Measurements from ENCODE around the gene IGF2BP2. TPM values are rescaled to one million over a fixed set of nuclear protein-coding genes. Genes with fewer than 3 reads are reported as not detected.

IGF2BP2 gene
- total RNA-seq, 1 experiment from 2014 or later: 0.67 TPM

GRCh38 chr3:185605566-185605965 lies 219.3 kb downstream of the IGF2BP2 start:
- Histone ChIP-seq H2AFZ (ENCODE audit: low read length) (no peak overlapping the region), H3K79me2 (ENCODE audit: low read length) (peaks cover 16% of the 10 kb centered on the region), H3K9me3 (ENCODE audit: low read length) (no peaks in the 10 kb centered on the region), H4K20me1 (ENCODE audit: insufficient read depth, low read depth, low read length) (no peaks in the 10 kb centered on the region), H3K4me3 (ENCODE audit: low read length) (no peak overlapping the region), H3K36me3 (ENCODE audit: insufficient read depth, low read length) (peaks cover 55% of the 10 kb centered on the region), H3K9ac (ENCODE audit: low read length) (no peak overlapping the region), H3K27ac (ENCODE audit: low read length) (no peak overlapping the region), H3K4me2 (ENCODE audit: low read depth, low read length, poor library complexity, severe bottlenecking) (no peak overlapping the region), H3K4me1 (ENCODE audit: low read length) (no peaks in the 10 kb centered on the region), H3K27me3 (ENCODE audit: low read length) (no peaks in the 10 kb centered on the region), H3K9me2 (replicated peaks; ENCODE audit: insufficient read depth, low read length) (no peaks in the 10 kb centered on the region)
- no peak for DNase-seq

- Histone ChIP-seq H4K20me1 (ENCODE audit: insufficient read depth, low read depth, low read length) (no peaks in the 10 kb centered on the region), H3K79me2 (ENCODE audit: low read length) (peaks cover 65% of the 10 kb centered on the region), H3K9me2 (replicated peaks; ENCODE audit: insufficient read depth, low read length) (no peaks in the 10 kb centered on the region), H3K27ac (ENCODE audit: low read length) (peak overlapping the region; percentile 82), H3K36me3 (ENCODE audit: insufficient read depth, low read length) (peaks cover 25% of the 10 kb centered on the region; the same call in 1 of the 2 replicates), H3K4me3 (ENCODE audit: low read length) (peak overlapping the region; percentile 9; the same call in 1 of the 2 replicates), H3K4me1 (ENCODE audit: low read length) (peaks cover 15% of the 10 kb centered on the region), H3K9me3 (ENCODE audit: low read length) (no peaks in the 10 kb centered on the region), H3K4me2 (ENCODE audit: low read depth, low read length, poor library complexity, severe bottlenecking) (peak overlapping the region; percentile 58), H2AFZ (ENCODE audit: low read length) (no peak overlapping the region), H3K9ac (ENCODE audit: low read length) (peak overlapping the region; percentile 13; the same call in 1 of the 2 replicates), H3K27me3 (ENCODE audit: low read length) (no peaks in the 10 kb centered on the region)
- peak; percentile 85 for DNase-seq
These were observed 229.3 kb downstream of the IGF2BP2 start for GRCh38 chr3:185595526-185595925.

- H3K9me3 ChIP-seq (ENCODE audit: low read length): no peaks in the 10 kb centered on the region
- peaks cover 16% of the 10 kb centered on the region for H3K4me1 ChIP-seq (ENCODE audit: low read length)
- H3K27ac ChIP-seq (ENCODE audit: low read length): no peak overlapping the region
- DNase-seq: no peak
- no peak overlapping the region for H3K4me3 ChIP-seq (ENCODE audit: low read length)
- H3K79me2 ChIP-seq (ENCODE audit: low read length): peaks cover 63% of the 10 kb centered on the region
- H3K9ac ChIP-seq (ENCODE audit: low read length): no peak overlapping the region
- no peaks in the 10 kb centered on the region for H3K9me2 ChIP-seq (replicated peaks; ENCODE audit: insufficient read depth, low read length)
- peaks cover 14% of the 10 kb centered on the region; the same call in 1 of the 2 replicates for H3K36me3 ChIP-seq (ENCODE audit: insufficient read depth, low read length)
- H2AFZ ChIP-seq (ENCODE audit: low read length): no peak overlapping the region
- H4K20me1 ChIP-seq (ENCODE audit: insufficient read depth, low read depth, low read length): no peaks in the 10 kb centered on the region
- H3K4me2 ChIP-seq (ENCODE audit: low read depth, low read length, poor library complexity, severe bottlenecking): no peak overlapping the region
- H3K27me3 ChIP-seq (ENCODE audit: low read length): no peaks in the 10 kb centered on the region
These were observed 230.8 kb downstream of the IGF2BP2 start for GRCh38 chr3:185594073-185594472.

Small RNA genes within 50 kb of the gene (small RNA-seq; reads per million reads assigned to genes)
- gene AC133473.1 (not detected), gene MIR548AQ (not detected)

Other genes starting within 250 kb of the IGF2BP2 start
- gene SENP2, start 238.7 kb downstream of the IGF2BP2 start, total RNA-seq (2014; rRNA removed; shearing (Covaris generic); ENCODE audit: low replicate concordance): 59.1 and 89.1 TPM in 2 replicates
- gene TRA2B, start 113.0 kb upstream of the IGF2BP2 start, total RNA-seq (2014; rRNA removed; shearing (Covaris generic); ENCODE audit: low replicate concordance): 328 and 331 TPM in 2 replicates